ENCODE data around the gene HMOX2. TPM values are rescaled to one million over a fixed set of nuclear protein-coding genes. Genes with fewer than 3 reads are reported as not detected.

Gene HMOX2
- polyA plus RNA-seq, 2 of the 4 experiments (the other 2 are of a cell fraction): 35.4 to 47.7 TPM

DNA sequence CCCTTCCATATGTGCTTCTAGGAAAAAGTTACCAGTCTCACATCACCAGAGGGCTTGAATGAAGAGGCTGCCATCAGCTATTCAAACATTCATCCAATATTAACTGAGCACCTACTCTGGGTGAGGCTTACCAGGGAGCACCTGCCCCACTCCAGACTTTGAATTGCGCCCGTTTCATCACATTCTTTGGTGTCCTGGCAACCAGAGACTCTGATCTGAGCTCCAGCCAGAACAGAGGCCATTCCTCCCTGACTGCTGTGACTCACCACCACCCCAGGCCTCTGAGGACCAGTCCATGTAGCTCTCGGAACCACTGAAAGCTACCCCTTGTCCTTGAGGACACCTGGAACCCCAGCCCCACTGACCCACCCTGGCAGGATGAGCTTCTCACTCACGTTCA is 79.9 kb downstream of the HMOX2 start, which contains the start of gene C16orf96:
C16orf96 (plus strand) TSS at position 229 of the 400 bp plus-strand sequence; CDS start at position 379, 150 bp downstream.
- ATAC-seq (peak; percentile 54 to 64; a peak in 4 of 6 replicates), FAIRE-seq (no peak), DNase-seq (ENCODE audit: low read depth in 1 of 2, low spot score in 1 of 2) (peak in 1 of 2 experiments; percentile 19)
- 68% methylated on average over 4 of the region's 4 CpGs for WGBS (ENCODE audit: missing lambda C conversion rate)
- H3K4me1 ChIP-seq: no peaks in the 10 kb centered on the region
- TF ChIP-seq FOSL2 (IDR thresholded peaks at IDR 0.05) (no peak), FOSL2 (CRISPR knock-in tag; IDR thresholded peaks at IDR 0.05) (no peak), RARB (CRISPR knock-in tag; IDR thresholded peaks at IDR 0.05) (no peak), POLR2AphosphoS2 (conservative IDR thresholded peaks at IDR 0.05; ENCODE audit: low read length) (no peak), CEBPB (IDR thresholded peaks at IDR 0.05) (no peak), RAD21 (conservative IDR thresholded peaks at IDR 0.05 in 1 of 2, IDR thresholded peaks at IDR 0.05 in 1 of 2) (no peak), MYC (IDR thresholded peaks at IDR 0.05; ENCODE audit: borderline replicate concordance, low read length) (no peak)
- H3K4me2 ChIP-seq: no peak within 1 kb of the TSS
- H3K4me3 ChIP-seq: no peak within 1 kb of the TSS
- no peaks in the 10 kb centered on the region for H3K9me3 ChIP-seq
- POLR2A ChIA-PET: no interaction called here
- no peak within 1 kb of the TSS for H3K27ac ChIP-seq
- CTCF ChIA-PET: interaction anchor here (0.6 to 4.4 kb wide), 7 partner anchors 9 to 400 kb away, joined by 3 to 18 read pairs (median 3); partner anchors contain the start of gene HMOX2

DNA sequence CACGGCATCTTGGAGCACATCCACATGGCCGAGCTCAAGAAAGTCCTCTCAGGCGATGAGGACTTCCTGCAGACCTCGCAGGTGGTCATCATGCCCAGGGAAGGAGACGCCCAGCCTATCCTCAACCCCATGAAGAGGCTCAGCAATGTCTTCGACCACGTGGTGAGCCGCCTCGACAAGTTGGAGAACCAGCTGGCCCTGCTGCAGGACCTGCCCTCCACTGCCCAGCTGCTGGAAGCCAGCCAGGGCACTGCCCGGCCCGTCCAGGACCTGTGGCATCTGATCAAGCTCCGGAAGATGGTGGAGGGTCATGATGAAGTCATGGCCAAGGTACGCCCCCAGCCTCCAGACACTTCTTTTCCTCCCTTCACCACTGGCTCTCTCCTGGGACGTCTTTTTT is 80.4 kb downstream of the HMOX2 start:
- H3K27ac ChIP-seq: no peak overlapping the region
- no peaks in the 10 kb centered on the region for H3K4me1 ChIP-seq
- peak in 1 of 2 experiments; percentile 41; a peak in 2 of 6 replicates for ATAC-seq
- FAIRE-seq: no peak
- POLR2A ChIA-PET: no interaction called here
- no peak for DNase-seq (ENCODE audit: low read depth in 1 of 2, low spot score in 1 of 2)
- CTCF ChIA-PET: interaction anchor here (0.9 to 1.5 kb wide), 5 partner anchors 9 to 399 kb away, joined by 3 to 4 read pairs (median 3); partner anchors contain the start of gene HMOX2
- H3K4me3 ChIP-seq: no peak overlapping the region
- TF ChIP-seq FOSB (CRISPR knock-in tag; IDR thresholded peaks at IDR 0.05): no peak
- TF ChIP-seq EP300 (IDR thresholded peaks at IDR 0.05): no peak
- no peak for TF ChIP-seq SMC3 (IDR thresholded peaks at IDR 0.05)
- TF ChIP-seq HOXB5 (CRISPR knock-in tag; IDR thresholded peaks at IDR 0.05): no peak
- TF ChIP-seq, protein P1, sequence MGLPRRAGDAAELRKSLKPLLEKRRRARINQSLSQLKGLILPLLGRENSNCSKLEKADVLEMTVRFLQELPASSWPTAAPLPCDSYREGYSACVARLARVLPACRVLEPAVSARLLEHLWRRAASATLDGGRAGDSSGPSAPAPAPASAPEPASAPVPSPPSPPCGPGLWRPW (IDR thresholded peaks at IDR 0.05): no peak
- TF ChIP-seq RFX5 (IDR thresholded peaks at IDR 0.05): no peak
- no peak for TF ChIP-seq HEYL (CRISPR knock-in tag; IDR thresholded peaks at IDR 0.05)
- TF ChIP-seq, protein P2, sequence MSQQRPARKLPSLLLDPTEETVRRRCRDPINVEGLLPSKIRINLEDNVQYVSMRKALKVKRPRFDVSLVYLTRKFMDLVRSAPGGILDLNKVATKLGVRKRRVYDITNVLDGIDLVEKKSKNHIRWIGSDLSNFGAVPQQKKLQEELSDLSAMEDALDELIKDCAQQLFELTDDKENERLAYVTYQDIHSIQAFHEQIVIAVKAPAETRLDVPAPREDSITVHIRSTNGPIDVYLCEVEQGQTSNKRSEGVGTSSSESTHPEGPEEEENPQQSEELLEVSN (IDR thresholded peaks at IDR 0.05; ENCODE audit: borderline replicate concordance, low read depth): no peak
- no peak for TF ChIP-seq ZFP36 (IDR thresholded peaks at IDR 0.05; ENCODE audit: borderline replicate concordance, partially characterized antibody)
- TF ChIP-seq FOXS1 (CRISPR knock-in tag; IDR thresholded peaks at IDR 0.05): no peak
- TF ChIP-seq ZNF302 (CRISPR knock-in tag; IDR thresholded peaks at IDR 0.05): no peak
- TF ChIP-seq, protein P3, sequence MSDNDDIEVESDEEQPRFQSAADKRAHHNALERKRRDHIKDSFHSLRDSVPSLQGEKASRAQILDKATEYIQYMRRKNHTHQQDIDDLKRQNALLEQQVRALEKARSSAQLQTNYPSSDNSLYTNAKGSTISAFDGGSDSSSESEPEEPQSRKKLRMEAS (IDR thresholded peaks at IDR 0.05): no peak
- no peak for TF ChIP-seq TP53 (CRISPR knock-in tag; IDR thresholded peaks at IDR 0.05)
- TF ChIP-seq EHMT2 (IDR thresholded peaks at IDR 0.05; ENCODE audit: low read depth): no peak
- TF ChIP-seq GATA3 (IDR thresholded peaks at IDR 0.05; ENCODE audit: borderline replicate concordance): no peak
- TF ChIP-seq, protein P4, sequence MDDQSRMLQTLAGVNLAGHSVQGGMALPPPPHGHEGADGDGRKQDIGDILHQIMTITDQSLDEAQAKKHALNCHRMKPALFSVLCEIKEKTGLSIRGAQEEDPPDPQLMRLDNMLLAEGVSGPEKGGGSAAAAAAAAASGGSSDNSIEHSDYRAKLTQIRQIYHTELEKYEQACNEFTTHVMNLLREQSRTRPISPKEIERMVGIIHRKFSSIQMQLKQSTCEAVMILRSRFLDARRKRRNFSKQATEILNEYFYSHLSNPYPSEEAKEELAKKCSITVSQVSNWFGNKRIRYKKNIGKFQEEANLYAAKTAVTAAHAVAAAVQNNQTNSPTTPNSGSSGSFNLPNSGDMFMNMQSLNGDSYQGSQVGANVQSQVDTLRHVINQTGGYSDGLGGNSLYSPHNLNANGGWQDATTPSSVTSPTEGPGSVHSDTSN (IDR thresholded peaks at IDR 0.05): no peak
- TF ChIP-seq, protein P5, sequence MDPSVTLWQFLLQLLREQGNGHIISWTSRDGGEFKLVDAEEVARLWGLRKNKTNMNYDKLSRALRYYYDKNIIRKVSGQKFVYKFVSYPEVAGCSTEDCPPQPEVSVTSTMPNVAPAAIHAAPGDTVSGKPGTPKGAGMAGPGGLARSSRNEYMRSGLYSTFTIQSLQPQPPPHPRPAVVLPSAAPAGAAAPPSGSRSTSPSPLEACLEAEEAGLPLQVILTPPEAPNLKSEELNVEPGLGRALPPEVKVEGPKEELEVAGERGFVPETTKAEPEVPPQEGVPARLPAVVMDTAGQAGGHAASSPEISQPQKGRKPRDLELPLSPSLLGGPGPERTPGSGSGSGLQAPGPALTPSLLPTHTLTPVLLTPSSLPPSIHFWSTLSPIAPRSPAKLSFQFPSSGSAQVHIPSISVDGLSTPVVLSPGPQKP (IDR thresholded peaks at IDR 0.05; ENCODE audit: low read depth, low read length): no peak
- TF ChIP-seq MYC (IDR thresholded peaks at IDR 0.05; ENCODE audit: borderline replicate concordance, low read length): no peak
- TF ChIP-seq, protein P6, sequence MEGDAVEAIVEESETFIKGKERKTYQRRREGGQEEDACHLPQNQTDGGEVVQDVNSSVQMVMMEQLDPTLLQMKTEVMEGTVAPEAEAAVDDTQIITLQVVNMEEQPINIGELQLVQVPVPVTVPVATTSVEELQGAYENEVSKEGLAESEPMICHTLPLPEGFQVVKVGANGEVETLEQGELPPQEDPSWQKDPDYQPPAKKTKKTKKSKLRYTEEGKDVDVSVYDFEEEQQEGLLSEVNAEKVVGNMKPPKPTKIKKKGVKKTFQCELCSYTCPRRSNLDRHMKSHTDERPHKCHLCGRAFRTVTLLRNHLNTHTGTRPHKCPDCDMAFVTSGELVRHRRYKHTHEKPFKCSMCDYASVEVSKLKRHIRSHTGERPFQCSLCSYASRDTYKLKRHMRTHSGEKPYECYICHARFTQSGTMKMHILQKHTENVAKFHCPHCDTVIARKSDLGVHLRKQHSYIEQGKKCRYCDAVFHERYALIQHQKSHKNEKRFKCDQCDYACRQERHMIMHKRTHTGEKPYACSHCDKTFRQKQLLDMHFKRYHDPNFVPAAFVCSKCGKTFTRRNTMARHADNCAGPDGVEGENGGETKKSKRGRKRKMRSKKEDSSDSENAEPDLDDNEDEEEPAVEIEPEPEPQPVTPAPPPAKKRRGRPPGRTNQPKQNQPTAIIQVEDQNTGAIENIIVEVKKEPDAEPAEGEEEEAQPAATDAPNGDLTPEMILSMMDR (IDR thresholded peaks at IDR 0.05): no peak
- TF ChIP-seq POLR2AphosphoS2 (conservative IDR thresholded peaks at IDR 0.05; ENCODE audit: low read length): no peak
- no peaks in the 10 kb centered on the region for H3K9me3 ChIP-seq
- no peak overlapping the region for H3K4me2 ChIP-seq
- WGBS (ENCODE audit: missing lambda C conversion rate): 55% methylated on average over 11 of the region's 14 CpGs
